ENCODE data around the gene NR1D1. TPM values are rescaled to one million over a fixed set of nuclear protein-coding genes. Genes with fewer than 3 reads are reported as not detected.
"Not testable (repeated sequence)": the region's sequence is repeated elsewhere in the genome, so short reads cannot be mapped to it uniquely, and the experiment has no call there.

The NR1D1 gene
- 100 to 1,000 TPM in 2 of 4 donors, 10 to 100 TPM in 2; 62.1 to 184 (median 96.0) TPM for total RNA-seq

DNA sequence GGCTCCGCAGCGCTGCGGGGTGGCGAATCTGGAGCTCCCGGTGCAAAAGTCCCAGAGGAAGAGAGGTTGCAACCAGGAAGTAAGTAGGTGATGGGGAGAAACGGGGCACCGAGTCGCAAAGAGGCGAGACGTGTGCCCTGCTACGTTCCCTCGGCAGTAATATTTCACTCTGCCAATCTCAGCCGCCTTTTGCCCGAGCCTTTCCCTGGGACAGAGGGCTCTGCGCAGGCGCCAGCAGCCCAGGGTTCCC is at the start of gene NR1D1:
Gene NR1D1, minus strand, starts transcription at position 171 of the 250 bp plus-strand sequence. CDS start 495 bp downstream, outside the sequence.
- Histone ChIP-seq H3K27ac (peak within 1 kb of the TSS; percentile 95), H3K36me3 (peaks cover 14% of the 10 kb centered on the region), H3K27me3 (no peaks in the 10 kb centered on the region), H3K4me3 (peak within 1 kb of the TSS; percentile 61), H3K9me3 (no peaks in the 10 kb centered on the region), H3K4me1 (peaks cover 83% of the 10 kb centered on the region)
- peak; percentile 91 to 97 (median 97) for TF ChIP-seq POLR2AphosphoS5 (IDR thresholded peaks at IDR 0.05)
- peak in 1 of 2 donors; percentile 88 for TF ChIP-seq POLR2A (IDR thresholded peaks at IDR 0.05)
- TF ChIP-seq, protein P1, sequence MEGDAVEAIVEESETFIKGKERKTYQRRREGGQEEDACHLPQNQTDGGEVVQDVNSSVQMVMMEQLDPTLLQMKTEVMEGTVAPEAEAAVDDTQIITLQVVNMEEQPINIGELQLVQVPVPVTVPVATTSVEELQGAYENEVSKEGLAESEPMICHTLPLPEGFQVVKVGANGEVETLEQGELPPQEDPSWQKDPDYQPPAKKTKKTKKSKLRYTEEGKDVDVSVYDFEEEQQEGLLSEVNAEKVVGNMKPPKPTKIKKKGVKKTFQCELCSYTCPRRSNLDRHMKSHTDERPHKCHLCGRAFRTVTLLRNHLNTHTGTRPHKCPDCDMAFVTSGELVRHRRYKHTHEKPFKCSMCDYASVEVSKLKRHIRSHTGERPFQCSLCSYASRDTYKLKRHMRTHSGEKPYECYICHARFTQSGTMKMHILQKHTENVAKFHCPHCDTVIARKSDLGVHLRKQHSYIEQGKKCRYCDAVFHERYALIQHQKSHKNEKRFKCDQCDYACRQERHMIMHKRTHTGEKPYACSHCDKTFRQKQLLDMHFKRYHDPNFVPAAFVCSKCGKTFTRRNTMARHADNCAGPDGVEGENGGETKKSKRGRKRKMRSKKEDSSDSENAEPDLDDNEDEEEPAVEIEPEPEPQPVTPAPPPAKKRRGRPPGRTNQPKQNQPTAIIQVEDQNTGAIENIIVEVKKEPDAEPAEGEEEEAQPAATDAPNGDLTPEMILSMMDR (IDR thresholded peaks at IDR 0.05) = no peak
- TF ChIP-seq EP300 (IDR thresholded peaks at IDR 0.05) = no peak
- WGBS = 2% methylated on average over 10 of the region's 16 CpGs
- no peak for DNase-seq (ENCODE audit: low spot score in 2 of 2)

DNA sequence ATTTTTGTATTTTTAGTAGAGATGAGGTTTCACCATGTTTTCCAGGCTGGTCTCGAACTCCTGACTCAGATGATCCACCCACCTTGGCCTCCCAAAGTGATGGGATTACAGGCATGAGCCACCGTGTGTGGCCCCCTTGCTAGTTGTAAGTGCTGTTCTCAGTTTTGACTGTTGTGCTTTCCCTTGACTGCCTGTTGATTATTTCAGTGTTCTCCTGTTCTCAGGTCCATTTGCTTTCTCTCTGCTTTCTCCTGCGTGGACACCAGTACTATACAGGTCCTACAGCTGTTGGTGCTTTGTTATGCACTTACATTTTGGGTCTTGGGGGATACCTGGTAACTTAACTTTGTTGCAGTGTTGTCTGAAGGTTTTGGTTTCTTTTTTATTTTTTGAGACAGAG is 48.1 kb upstream of the NR1D1 start:
- Histone ChIP-seq H3K36me3 (peaks cover 60% of the 10 kb centered on the region), H3K27ac (no peak overlapping the region), H3K4me1 (no peaks in the 10 kb centered on the region), H3K9me3 (no peaks in the 10 kb centered on the region), H3K4me3 (no peak overlapping the region), H3K27me3 (no peaks in the 10 kb centered on the region)
- 89% methylated on average over 3 of the region's 3 CpGs for WGBS
- no peak for TF ChIP-seq EP300 (IDR thresholded peaks at IDR 0.05)
- TF ChIP-seq POLR2A (IDR thresholded peaks at IDR 0.05) = no peak
- TF ChIP-seq, protein P1 (IDR thresholded peaks at IDR 0.05) = no peak
- no peak for TF ChIP-seq POLR2AphosphoS5 (IDR thresholded peaks at IDR 0.05)
- DNase-seq (ENCODE audit: low spot score in 2 of 2) = no peak

DNA sequence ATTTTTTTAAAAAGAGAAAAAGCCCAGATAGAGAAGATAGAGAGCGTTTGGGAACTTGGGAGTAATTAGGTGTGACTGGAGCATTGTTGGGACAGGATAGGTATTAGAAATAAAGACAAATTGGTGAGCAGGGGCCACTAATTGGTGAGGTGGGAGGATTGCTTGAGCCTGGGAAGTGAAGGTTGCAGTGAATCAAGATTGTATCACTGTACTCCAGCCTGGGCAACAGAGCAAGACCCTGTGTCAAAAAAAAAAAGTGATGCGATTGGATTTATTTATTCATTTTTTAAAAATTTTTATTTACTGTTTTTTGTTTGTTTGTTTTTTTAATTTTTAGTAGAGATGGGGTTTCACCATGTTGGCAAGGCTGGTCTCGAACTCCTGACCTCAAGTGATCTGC is 45.1 kb upstream of the NR1D1 start:
- Histone ChIP-seq H3K4me1 (peaks cover 15% of the 10 kb centered on the region), H3K27me3 (no peaks in the 10 kb centered on the region), H3K27ac (no peak overlapping the region), H3K4me3 (no peak overlapping the region), H3K9me3 (no peaks in the 10 kb centered on the region), H3K36me3 (peaks cover 53% of the 10 kb centered on the region)
- DNase-seq (ENCODE audit: low spot score in 2 of 2) = no peak
- WGBS = 90% methylated on average over 3 of the region's 3 CpGs
- no peak for TF ChIP-seq POLR2AphosphoS5 (IDR thresholded peaks at IDR 0.05)
- TF ChIP-seq POLR2A (IDR thresholded peaks at IDR 0.05) = no peak
- no peak for TF ChIP-seq EP300 (IDR thresholded peaks at IDR 0.05)
- TF ChIP-seq, protein P1 (IDR thresholded peaks at IDR 0.05) = no peak

DNA sequence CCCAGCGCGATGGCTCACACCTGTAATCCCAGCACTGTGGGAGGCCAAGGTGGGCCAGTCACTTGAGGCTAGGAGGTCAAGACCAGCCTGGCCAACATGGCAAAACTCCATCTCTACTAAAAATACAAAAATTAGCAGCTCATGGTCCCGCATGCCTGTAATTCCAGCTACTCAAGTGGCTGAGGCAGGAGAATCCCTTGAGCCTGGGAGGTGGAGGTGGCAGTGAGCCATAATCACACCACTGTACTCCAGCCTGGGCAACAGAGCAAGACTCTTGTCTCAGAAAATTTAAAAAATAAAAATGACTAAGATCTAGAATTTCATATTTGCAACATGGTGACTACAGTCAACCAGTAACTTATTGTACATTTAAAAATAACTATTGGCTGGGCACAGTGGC is 42.8 kb upstream of the NR1D1 start:
- WGBS = 85% methylated on average over 3 of the region's 3 CpGs
- not testable (repeated sequence) for DNase-seq (ENCODE audit: low spot score in 2 of 2); H3K4me3 ChIP-seq; H3K27me3 ChIP-seq; H3K9me3 ChIP-seq; H3K27ac ChIP-seq
- H3K4me1 ChIP-seq = peaks cover 27% of the 10 kb centered on the region
- H3K36me3 ChIP-seq = peaks cover 34% of the 10 kb centered on the region

DNA sequence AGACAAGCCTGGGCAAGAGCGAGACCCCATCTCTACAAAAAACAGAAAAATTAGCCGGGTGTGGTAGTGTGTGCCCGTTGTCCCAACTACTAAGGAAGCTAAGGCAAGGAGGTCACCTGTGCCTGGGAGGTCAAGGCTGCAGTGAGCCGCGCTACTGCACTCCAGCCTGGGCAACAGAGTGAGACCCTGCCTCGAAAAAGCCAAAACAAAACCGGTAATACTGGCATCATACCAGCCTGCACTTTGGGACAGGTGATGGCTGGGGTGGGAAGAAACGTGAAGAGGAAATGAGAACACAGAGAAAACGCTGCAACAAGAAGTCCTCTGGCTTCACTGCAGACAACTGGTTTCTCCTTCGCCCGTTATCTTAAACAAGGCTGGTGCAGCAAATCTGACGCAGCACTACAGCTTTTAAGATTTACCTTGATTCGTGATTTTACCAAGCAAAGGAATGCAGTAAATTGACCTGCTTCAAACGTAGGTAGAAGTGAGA is 39.2 kb upstream of the NR1D1 start:
- 10% methylated on average over 14 of the region's 14 CpGs for WGBS
- no peaks in the 10 kb centered on the region for H3K9me3 ChIP-seq
- peaks cover 27% of the 10 kb centered on the region for H3K4me1 ChIP-seq
- no peak for DNase-seq (ENCODE audit: low spot score in 2 of 2)
- H3K27ac ChIP-seq = peak overlapping the region; percentile 97
- H3K27me3 ChIP-seq = no peaks in the 10 kb centered on the region
- peaks cover 40% of the 10 kb centered on the region for H3K36me3 ChIP-seq
- TF ChIP-seq, protein P1 (IDR thresholded peaks at IDR 0.05) = no peak
- TF ChIP-seq POLR2AphosphoS5 (IDR thresholded peaks at IDR 0.05) (no peak), EP300 (IDR thresholded peaks at IDR 0.05) (no peak)
- peak overlapping the region; percentile 74 for H3K4me3 ChIP-seq

DNA sequence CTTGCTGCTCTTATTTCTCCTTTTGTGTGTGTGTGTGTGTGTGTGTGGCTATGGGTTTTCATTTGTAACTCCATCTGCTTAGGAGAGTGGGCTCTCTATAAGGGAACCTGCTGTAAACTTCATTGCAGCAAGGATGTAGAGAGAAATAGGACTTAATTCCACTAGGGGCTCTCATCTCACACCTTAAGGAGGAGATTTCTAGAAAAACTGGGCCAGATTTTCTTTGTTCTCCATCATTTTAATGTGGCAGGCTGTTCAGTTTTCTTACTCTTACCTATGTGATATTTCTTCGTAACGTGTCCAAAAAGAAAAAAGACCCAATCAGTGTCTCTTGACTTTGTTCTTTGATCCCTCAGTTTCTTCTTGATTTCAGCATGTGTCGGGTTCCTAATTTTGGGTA is 35.4 kb upstream of the NR1D1 start:
- H3K36me3 ChIP-seq = peaks cover 55% of the 10 kb centered on the region
- WGBS = 91% methylated on average over 3 of the region's 3 CpGs
- TF ChIP-seq EP300 (IDR thresholded peaks at IDR 0.05) = no peak
- no peak for TF ChIP-seq POLR2A (IDR thresholded peaks at IDR 0.05)
- TF ChIP-seq POLR2AphosphoS5 (IDR thresholded peaks at IDR 0.05) = no peak
- TF ChIP-seq, protein P1 (IDR thresholded peaks at IDR 0.05) = no peak

More for the DNA sequence above, 35.4 kb upstream of the NR1D1 start:
- H3K4me3 ChIP-seq = no peak overlapping the region
- no peak overlapping the region for H3K27ac ChIP-seq
- peaks cover 18% of the 10 kb centered on the region for H3K4me1 ChIP-seq
- H3K27me3 ChIP-seq = no peaks in the 10 kb centered on the region
- no peak for DNase-seq (ENCODE audit: low spot score in 2 of 2)
- no peaks in the 10 kb centered on the region for H3K9me3 ChIP-seq

All from suprapubic skin (tissue), 4 donors.